Stimulated activated CD8-positive, alpha-beta memory T cell treated with anti-CD3 and anti-CD28 coated beads, Interleukin-4, amount 100 ng/mL, for 1 hour (primary cell): ENCODE measurements around the gene KIF6.

Source experiments
- DNase-seq, 2 donors: peaks; one replicate each; pipeline ENCODE4 v3.0.0-alpha.2; 2020; ENCODE audit warnings: low read depth in 2 of 2, low spot score in 1 of 2

KIF6 gene

DNA sequence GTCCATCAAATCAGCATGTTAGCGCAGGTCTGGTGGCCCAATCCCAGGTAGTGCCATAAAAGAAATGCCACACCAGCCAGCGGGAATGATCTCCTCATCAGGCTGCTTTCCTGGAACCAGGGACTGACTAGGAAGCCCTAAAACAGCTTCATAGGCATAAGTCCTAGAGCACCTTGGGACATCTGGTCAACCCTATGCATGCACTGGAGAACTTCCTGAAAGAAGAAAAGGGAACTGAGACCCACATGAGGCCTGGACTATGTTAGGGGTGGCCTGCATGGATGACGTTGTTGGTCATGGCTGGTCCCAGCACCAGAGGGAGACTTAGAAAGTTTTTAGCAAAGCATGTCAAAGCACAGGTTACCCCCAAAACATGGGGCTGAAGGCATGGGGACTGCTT lies 395.2 kb downstream of the KIF6 start:
- DNase-seq = no peak

DNA sequence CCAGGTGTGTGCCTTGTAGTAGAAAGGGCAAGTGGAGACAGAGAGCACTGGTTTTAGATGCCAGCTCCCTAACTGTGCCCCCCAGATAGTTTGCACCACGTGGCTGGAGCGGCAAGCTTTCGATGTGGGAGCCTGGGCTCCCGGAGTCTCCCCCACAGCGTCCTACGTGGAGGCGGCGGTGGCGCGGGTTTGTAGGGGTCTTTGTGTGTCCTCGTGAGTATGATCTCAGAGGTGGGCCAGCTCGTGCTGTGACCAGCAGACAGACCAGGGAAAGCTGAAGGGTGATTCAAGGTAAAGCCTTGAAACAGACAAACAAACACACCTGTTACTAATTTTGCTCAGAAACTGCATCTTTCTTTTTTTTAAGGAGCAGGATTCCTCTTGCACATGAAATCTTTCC lies 397.1 kb downstream of the KIF6 start:
- DNase-seq = no peak

DNA sequence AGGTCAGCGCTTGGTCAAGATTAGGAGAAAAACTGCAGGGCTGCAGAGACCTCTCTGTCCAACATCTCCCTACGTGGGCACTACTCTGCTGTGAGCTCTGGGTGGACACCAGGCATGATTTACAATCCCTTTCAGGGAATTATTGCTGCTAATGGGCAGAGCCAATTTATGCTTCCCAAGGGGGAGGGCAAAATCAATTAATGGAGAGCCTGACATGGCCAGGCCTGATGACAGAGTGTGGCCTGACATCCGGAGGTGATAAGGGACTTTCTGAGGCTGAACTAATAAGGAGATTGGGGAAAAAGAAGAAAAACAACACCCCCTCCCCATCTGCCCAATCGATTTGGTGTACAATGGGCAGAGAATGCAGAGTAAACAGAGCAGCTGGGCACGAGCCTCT lies 397.7 kb downstream of the KIF6 start:
- DNase-seq = no peak

DNA sequence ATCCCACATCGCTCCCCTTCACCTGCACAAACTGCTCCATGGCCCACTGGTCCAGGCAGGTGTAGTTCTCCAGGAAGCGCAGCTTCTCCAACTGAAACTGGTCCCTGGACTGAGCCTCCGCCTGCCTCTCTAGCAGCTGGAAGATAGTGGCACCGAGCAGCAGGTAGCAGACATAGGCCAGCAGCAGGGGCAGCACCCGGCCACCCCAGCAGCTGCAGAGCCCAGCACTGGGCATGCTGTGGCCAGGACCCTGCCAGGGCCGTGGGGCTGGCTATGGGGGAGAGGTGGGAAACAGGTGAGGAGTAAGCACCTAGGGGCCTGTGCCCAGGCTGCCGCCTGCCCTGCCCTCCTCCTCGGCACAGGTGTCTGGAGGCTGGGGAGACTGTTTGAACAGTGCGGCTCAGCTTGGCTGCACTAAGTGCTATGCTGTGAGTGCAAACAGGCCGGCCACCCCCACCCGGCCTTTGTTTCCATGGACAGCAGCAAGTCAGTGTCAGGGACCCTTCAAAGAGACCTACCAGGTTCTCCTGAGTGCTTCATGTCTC lies 402.8 kb downstream of the KIF6 start, which contains the start of gene KCNK16:
Gene KCNK16, minus strand, starts transcription at position 397 of the 545 bp plus-strand sequence. Its CDS starts 162 bp downstream, at position 235.
- no peak for DNase-seq

DNA sequence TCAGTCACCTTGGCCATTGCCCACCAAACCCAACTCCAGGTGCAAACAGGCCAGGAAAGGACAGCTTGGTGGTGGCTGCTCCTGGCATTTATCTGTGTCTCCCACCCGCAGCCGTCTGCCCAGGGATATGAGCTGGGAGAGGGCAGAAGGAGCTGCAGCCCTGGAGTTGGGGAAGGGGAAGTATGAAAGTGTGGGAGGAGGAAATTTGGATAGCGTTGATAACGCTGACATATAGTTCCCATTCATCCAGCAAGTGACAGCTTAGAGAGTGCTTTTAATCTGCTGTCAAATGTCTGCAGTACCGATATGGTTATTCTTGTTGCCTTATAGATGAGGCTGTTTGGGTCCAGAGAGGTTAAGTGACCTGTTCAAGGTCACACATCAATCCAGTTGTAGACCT lies 403.4 kb downstream of the KIF6 start:
- no peak for DNase-seq

DNA sequence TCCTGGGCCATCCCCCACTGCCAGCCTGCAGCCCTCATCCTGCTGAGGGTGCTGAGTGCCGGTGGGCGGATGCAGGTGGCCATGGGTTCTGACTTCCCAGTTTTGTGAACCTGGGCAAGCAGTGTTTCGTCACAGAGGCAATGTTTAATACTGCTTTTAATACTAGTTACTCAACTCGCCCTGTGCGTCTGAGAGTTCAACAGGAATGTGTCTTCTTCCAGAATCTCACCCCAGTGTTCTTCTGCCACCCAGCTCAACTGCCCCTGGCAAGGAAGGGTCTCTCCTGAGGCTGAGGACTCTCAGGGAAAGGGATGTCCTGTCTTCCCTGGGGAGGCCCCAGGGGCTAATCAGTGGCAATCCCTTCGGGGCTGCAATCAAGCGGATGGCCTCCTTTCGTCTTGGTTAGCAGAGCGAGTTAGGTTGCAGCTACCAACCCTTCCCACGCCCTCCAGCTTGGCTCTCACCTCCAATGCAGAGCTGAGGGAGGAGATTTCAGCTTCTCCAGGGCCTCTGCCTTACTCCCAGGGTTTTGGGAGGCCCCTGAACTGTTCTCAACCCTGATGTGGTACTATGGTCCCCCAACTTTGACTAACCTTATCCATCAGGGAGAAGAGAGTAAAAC lies 404.7 kb downstream of the KIF6 start:
- DNase-seq = no peak

DNA sequence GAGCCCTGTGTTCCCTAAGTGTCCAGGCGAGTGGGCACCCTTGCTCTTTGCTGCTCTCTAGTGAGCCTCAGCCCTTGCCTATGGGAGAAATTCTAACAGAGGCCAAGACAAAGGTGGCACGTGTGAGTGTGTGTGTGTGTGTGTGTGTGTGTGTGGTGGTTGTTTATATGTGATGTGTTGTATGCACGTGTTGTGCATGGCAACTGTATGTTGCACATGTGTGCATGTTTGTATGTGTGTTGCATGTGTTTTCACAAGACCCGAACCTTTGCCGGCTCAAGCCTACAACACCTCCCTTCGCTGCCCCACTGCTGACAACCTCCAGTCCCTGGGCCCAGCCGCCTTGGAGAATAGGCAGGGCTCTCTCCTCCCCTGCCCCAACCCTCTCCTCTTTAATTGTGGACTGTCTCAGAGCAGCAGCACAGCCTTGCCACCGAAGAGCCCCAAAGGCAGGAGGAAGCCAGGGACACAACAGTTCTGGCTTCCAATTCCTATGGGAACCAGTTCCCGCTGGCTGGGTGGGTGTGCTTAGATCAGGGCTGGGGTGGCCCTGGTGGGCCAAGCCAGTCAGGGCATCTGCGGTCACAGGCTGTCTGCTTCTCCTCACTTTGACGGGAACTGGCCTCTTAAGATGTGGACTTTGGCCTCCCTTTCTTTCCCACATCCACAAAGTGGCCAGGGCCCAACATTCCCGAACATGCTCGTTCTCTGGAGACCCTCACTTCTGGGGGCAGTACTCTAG lies 405.4 kb downstream of the KIF6 start:
- no peak for DNase-seq

DNA sequence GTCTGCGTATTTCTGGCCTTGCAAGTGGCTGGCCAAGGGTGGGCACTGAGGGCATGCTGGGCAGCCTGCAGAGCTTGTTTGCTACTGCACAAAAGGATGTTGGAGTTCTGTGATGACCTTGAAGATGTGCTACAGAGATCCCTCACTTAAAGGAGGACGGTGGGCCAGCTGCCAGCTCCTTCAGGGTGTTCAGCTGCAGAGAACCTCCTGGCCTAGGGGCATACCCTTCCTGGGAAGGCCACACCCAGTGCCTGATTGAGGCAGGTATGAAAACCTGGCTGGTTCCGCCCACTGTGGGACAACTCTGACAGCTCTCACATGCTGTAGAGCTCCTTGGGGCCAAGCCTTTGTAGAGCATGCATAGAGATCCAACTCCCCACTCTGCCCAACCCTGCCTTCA lies 408.0 kb downstream of the KIF6 start:
- no peak for DNase-seq

DNA sequence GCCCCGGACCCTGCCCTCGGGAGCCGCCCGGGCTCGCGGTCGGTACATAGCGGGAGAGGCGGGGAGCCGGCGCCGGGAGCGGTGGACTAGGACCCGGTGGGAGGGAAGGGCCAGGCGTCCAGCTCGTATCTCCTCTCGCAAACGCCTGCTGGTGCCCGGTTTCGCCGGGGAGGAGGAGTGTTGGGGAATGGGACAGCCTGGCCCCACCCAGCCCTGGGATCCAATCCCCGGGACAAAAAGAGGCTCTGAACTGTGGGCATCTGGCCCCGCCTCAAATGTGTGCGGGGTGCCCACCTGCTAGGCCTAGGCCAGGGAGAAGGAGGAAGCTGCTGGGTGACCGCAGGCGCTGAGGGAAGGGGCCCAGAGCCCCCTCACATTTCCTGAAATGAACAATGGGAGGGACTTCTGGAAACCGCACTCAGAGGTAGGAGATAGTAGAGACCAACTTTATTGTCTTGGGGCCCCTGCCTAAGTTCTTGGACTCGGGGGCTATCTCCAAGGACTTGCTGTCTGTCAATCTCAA lies 410.9 kb downstream of the KIF6 start, which contains the start of gene KCNK17:
Gene KCNK17, minus strand, starts transcription at position 147 of the 523 bp plus-strand sequence. Its CDS starts 99 bp downstream, at position 48.
- no peak for DNase-seq

DNA sequence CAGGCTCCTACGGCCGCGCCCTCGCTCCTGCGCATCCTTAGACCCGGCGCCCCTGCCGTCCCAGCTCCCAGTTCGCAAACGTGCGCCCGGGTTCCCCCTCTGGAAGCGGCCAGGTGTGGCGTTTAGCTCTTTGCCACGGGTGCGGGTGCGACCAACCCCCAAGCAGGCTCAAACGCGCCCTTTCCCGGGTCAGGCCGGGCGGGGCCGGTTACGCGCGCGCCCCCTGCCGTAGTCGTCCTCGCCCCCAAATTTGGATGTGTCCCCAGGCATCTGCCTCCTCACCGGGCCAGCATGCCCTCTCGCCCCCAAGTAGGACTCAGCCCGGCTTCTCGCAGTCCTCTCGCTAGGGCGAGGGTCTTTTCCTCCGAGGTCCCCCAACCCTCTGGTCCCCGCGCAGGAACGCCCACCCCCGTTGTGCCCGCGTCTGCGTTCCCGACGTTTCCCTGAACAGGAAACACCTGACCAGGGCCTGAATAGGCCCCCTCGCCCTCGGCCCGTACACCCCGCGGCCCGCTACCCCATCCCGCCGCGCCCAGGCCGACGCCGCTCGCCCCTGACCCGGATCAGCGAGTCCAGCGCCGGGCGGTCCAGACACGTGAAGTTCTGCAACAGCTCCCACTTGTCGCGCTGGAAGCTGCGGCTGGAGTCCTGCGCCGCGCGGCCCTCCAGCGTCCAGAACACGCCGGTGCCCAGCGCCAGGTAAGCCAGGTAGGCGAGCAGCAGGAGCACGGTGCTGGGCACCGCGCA lies 411.5 kb downstream of the KIF6 start:
- no peak for DNase-seq

DNA sequence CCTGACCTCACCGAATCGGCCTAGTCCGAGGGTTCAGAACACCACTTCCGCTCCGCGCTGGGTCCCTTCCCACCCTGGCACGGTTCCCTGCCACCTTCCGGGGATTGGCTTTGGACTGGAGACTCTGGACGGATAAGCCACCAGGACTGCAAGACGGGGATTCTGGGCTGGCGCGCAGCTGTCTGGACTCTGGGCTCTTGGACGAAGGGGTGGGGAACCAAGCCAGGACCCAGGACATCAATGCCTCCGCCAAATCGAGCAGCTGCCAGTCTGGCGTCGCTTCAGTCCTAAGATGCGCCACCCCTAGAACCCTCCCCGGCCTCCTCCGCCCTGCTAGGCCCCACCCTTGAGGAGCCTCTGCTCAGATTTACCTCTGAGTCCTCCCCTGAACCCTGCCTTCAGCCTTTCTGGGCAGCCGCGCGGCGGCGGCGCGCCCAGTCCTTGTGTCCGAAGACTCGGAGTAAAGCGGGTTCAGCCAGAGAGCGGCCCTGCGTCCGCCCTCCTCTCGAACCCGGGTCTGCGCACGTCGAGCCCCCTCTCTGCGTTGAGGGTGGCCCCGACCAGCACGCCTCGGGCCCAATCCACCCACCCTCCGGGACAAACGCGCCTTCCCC lies 412.2 kb downstream of the KIF6 start:
- no peak for DNase-seq

DNA sequence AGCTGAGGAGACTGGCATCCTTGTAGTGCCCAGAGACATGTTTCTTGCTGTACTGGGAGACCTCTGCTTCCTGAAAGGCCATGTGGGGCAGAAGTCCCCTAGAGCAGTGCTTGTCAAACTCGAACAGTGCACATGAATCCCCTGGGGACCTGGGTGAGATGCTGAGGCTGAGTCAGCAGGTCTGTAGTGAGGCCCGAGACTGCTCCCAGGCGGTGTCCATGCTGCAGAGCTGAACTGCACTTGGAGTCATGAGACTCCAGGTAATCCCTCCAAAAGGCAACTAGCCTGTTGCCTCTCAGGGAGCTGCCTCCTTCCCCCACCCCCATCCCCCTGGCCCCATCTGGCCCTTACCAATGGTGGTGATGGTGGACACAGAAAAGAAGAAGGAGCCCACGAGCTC lies 414.7 kb downstream of the KIF6 start:
- no peak for DNase-seq

DNA sequence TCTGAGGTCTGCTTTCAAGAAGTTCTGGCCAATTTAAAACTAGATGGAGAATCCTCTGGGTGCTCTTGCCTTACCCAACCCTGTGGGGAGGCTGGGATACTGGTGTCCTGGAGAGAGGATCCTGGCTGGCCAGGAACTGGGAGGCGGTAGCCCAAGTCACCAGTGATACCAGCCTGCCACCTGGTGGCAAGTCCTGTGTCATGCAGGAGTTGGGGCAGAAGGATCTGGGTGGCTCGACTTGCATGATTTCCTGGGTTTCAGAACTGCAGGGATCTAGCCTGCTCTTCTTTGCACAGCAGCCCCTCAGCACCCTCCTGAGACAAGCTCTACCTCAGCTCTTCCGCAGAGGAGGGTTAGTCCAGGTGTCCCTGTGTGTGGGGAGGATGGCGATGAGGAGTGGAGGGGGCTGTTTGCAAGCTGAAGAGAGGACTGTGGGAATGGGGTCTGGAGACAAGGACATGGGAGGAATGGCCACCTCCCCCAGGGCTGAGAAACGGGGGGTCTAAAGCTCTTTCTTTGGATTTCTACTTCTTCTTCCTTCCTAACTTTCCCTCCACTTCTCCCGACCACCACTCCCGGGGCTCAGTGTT lies 415.2 kb downstream of the KIF6 start:
- peak in 1 of 2 donors; percentile 14 for DNase-seq

DNA sequence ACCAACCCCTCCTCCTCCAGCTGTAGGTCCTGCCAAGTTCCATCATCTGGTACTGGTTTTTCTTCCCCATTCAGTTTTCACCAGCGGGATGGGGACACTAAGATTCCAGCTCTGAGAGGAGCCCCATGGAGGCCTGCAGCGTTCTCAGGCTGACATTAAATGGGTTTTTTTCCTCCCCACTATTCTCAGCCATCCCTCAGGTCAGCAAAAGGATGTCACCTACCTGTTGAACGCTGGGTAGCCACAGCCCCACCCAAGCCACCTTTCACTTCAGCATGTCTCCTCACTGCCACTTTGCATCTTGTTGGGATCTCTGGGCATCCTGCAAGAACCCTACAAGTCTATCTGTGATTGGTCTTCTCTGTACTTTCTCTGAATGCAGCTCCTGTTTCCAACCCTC lies 417.7 kb downstream of the KIF6 start:
- DNase-seq = no peak

DNA sequence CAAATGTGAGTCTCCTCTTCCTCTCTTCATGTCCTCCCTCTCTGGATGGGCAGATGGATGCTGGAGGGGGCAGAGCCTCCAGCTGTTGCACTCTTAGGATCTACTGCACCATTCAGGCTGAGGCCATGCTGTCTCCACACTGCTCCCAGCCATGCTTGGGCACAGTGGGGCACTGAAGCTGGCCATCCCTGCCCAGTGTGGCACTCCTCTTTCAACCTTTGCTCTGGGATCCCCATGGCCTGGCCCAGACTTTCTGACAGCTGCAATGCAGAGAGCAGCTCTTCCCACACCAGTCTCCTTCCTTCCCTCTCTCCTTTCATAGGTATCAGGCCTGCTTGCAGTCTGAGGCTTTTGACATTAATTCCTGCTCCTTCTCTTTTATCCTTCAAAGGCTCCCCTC lies 420.3 kb downstream of the KIF6 start:
- no peak for DNase-seq

DNA sequence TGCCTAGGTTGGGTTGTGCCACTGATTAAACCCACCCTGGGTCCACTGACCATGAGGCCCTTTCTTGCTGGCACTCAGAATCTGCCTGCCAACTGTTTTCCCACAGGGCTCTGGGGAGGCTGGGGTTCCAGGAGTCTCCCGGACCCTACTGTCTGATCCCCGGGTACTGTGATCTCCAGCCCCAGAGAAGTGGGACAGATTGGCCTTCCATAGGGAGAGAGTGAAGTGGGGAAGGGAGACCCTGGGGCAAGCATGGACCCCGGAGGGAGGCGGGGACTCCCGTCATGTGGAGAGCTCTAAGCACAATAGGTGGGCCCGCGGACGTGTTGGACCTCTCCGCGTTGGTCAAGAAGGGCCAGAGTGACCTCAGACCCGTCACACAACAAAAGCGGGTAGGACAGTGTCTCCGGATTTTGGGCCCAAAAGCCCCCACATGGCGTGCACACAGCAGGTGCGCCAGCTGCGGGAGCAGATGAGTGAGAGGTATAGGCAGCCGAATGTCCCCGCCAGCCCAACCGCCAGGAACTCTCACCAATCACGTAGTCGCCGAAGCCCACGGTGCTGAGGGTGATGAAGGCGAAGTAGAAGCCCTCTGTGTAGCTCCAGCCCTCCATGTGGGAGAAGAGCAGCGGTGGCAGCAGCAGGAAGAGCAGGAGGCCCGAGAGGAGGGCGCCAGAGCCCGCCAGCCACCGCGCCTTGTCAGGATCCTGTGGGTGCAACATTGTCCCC lies 421.6 kb downstream of the KIF6 start:
- no peak for DNase-seq

DNA sequence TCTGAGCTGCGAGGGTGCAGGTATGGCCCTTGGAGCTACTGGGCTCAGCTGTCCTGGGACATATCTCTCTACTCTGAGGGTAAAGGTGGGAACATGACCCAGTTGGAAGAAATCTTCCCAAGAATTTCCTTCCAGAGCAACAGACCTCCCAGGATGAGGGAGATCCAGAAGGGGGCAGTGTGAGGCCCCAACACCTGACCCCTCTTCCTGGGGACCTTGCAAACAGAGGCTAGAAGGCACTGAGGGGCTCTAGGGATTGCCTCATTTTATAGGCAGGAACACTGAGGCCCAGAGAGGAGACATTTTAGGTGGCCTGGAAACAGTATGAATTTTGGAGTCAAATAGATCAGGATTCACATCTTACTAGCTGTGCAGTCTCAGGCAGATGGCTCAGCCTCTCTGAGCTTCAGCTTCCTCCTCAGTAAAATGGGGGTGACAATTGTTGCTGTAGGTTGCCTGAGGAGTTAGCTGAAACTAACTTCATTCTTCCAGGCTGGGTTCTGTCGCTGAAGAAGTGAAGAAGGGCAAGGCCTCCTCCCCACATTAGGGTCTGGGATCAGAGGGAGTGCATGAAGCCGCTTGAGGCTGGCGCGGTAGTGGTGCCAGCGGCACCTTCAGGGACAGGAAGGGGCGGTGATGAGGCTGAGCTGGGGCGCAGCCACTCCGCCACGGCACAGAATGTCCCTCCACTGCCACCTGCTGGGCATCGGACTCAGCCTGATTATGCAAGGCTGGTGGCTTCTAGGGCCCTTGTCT lies 422.4 kb downstream of the KIF6 start:
- DNase-seq = peak; percentile 63 to 69

DNA sequence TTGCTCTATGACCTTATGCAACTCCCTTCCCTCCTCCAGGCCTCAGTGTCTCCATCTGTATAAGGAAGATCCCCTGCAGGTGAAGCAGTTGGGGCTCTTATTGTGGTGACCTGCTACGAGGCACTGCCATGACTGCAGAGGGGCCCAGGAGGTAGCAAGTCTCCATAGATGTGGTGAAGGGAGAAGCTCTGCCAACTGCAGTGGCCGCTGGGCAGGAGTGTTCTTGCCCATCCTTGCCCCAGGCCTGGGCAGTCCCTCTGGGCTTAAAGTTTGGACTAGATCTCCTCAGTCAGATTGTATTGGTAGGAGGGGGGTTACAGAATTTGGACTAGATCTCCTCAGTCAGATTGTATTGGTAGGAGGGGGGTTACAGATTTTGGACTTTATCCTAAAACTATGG lies 423.2 kb downstream of the KIF6 start:
- DNase-seq = no peak

DNA sequence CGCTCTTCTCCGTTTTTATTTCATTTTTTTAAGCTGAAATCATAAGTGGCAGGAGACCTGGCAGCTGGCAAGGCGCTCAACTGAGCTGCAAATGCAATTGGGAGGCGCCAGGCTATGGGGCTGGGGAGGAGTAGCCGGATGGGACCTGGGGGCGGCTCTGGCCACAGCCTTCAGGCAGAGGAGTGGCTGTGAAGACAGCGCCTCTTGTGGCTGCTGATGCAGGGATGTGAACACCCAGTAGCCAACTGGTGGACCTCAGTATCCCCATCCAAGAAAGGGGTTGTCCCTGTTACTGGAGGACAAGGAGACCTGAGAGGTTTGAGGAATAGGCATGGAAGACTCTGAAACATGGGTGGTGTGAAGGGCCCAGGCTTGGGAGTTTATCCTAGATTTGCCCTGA lies 423.6 kb downstream of the KIF6 start:
- DNase-seq = no peak
